Natural killer cell (primary cell): Measurements from ENCODE around the gene NTM. TPM values are rescaled to one million over a fixed set of nuclear protein-coding genes. Genes with fewer than 3 reads are reported as not detected.

Experiments
- ATAC-seq, 3 donors: fragments of 150-1000 bp in 2 of 3; fragments of 200-7000 bp in 1 of 3; cut with Tn5 transposase; 1 replicate in 1 of 3; 2 replicates in 2 of 3; pipeline ENCODE4 v1.10.0; 2021; ENCODE audit warnings: mild to moderate bottlenecking in 2 of 3, moderate library complexity in 2 of 3
- DNase-seq, 2 donors: peaks; one replicate each; pipeline versions ENCODE4 v3.0.0 to v3.0.0-alpha.2; 2013 to 2021; ENCODE audit warnings: mixed read lengths in 1 of 2
- H3K27ac ChIP-seq: one replicate; pipeline ENCODE4 v1.5.1; 2013; ENCODE audit warnings: mild to moderate bottlenecking, low read length
- H3K27me3 ChIP-seq: one replicate; pipeline ENCODE4 v1.6.1; 2013; ENCODE audit warnings: low read length; ENCODE audit not compliant: control insufficient read depth, insufficient read depth
- H3K36me3 ChIP-seq: one replicate; pipeline ENCODE4 v1.6.1; 2013; ENCODE audit warnings: low read length; ENCODE audit not compliant: control insufficient read depth, insufficient read depth
- H3K4me1 ChIP-seq: one replicate; pipeline ENCODE4 v1.6.1; 2013; ENCODE audit warnings: low read length; ENCODE audit not compliant: control insufficient read depth, insufficient read depth
- H3K4me3 ChIP-seq: one replicate; pipeline ENCODE4 v1.5.1; 2013; ENCODE audit warnings: low read length
- H3K9me3 ChIP-seq: one replicate; pipeline ENCODE4 v1.6.1; 2013; ENCODE audit warnings: low read length; ENCODE audit not compliant: control insufficient read depth, insufficient read depth
- H3K27ac Mint-ChIP-seq, 2 donors: one replicate each; pipeline ENCODE4 v1.8.0; 2022; ENCODE audit warnings: mild to moderate bottlenecking in 2 of 2, mixed read lengths in 2 of 2, moderate library complexity in 1 of 2
- H3K27me3 Mint-ChIP-seq, 2 donors: one replicate each; pipeline ENCODE4 v1.8.0; 2022; ENCODE audit warnings: low read depth in 2 of 2, mixed read lengths in 2 of 2
- H3K36me3 Mint-ChIP-seq: one replicate; pipeline ENCODE4 v1.8.0; 2022; ENCODE audit warnings: mixed read lengths
- H3K4me1 Mint-ChIP-seq, 2 donors: one replicate each; pipeline ENCODE4 v1.8.0; 2022; ENCODE audit warnings: mixed read lengths in 2 of 2
- H3K4me3 Mint-ChIP-seq: one replicate; pipeline ENCODE4 v1.8.0; 2022; ENCODE audit warnings: mild to moderate bottlenecking, moderate library complexity, mixed read lengths
- H3K9me3 Mint-ChIP-seq, 2 donors: one replicate each; pipeline ENCODE4 v1.8.0; 2022; ENCODE audit warnings: mixed read lengths in 2 of 2
- CTCF ChIP-seq: fragments of 200-600 bp; IDR thresholded peaks from one replicate; pipeline ENCODE4 v1.8.0; 2022; ENCODE audit warnings: antibody characterized with exemption
- WGBS: methylation state at CpG from one replicate; pipeline ENCODE4 v1.1.7; 2013; ENCODE audit warnings: missing lambda C conversion rate; ENCODE audit not compliant: insufficient coverage; 5-methylcytosine and 5-hydroxymethylcytosine counted together
- intact Hi-C: fragments of 100-400 bp; cut with micrococcal nuclease; formaldehyde crosslinking; loops from one replicate; pipeline ENCODE4 v1.14.2; 2022
- total RNA-seq, 4 donors: library from RNA; stranded (reverse); fragments of 120-200 nt in 1 of 4; gene quantifications; one replicate each; pipeline versions ENCODE4 v1.2.3 to v1.2.4, GENCODE V29; 2013 to 2022

Gene NTM
- total RNA-seq, 3 donors from 2014 or later (not counting 1 experiment from before 2014, with no cell fraction given), result not detected

- TF ChIP-seq CTCF, result no peak
- no peak overlapping the region for H3K4me3 ChIP-seq
- H3K27me3 ChIP-seq, result no peaks in the 10 kb centered on the region
- Mint-ChIP-seq H3K27me3 (peaks cover 11 to 14% of the 10 kb centered on the region in 2 donors), H3K4me1 (no peaks in the 10 kb centered on the region), H3K4me3 (no peak overlapping the region), H3K27ac (no peak overlapping the region), H3K9me3 (no peaks in the 10 kb centered on the region), H3K36me3 (no peaks in the 10 kb centered on the region)
- ATAC-seq, result no peak
- no peaks in the 10 kb centered on the region for H3K9me3 ChIP-seq
- no peak for DNase-seq
- no peaks in the 10 kb centered on the region for H3K36me3 ChIP-seq
- WGBS, result 37% methylated on average over 2 of the region's 2 CpGs
- intact Hi-C loops, result no loop called here
- no peak overlapping the region for H3K27ac ChIP-seq
- H3K4me1 ChIP-seq, result peaks cover 4% of the 10 kb centered on the region
Measured at GRCh38 chr11:131658952-131659351, 288.5 kb downstream of the NTM start.

GRCh38 chr11:131659931-131660330 is 289.5 kb downstream of the NTM start:
- H3K27me3 ChIP-seq, result no peaks in the 10 kb centered on the region
- H3K27ac ChIP-seq, result no peak overlapping the region
- TF ChIP-seq CTCF, result no peak
- ATAC-seq (no peak), DNase-seq (no peak)
- 81% methylated on average over 11 of the region's 11 CpGs for WGBS
- no peaks in the 10 kb centered on the region for H3K4me1 Mint-ChIP-seq
- H3K4me3 ChIP-seq, result no peak overlapping the region
- H3K27ac Mint-ChIP-seq, result no peak overlapping the region
- no peaks in the 10 kb centered on the region for H3K9me3 ChIP-seq
- no peaks in the 10 kb centered on the region for H3K36me3 Mint-ChIP-seq
- no peaks in the 10 kb centered on the region for H3K9me3 Mint-ChIP-seq
- intact Hi-C loops, result no loop called here
- H3K27me3 Mint-ChIP-seq, result peaks cover 11 to 14% of the 10 kb centered on the region in 2 donors
- no peaks in the 10 kb centered on the region for H3K36me3 ChIP-seq
- peaks cover 4% of the 10 kb centered on the region for H3K4me1 ChIP-seq
- no peak overlapping the region for H3K4me3 Mint-ChIP-seq

GRCh38 chr11:131661132-131661531 is 290.7 kb downstream of the NTM start:
- no peak for DNase-seq
- H3K9me3 ChIP-seq, result no peaks in the 10 kb centered on the region
- Mint-ChIP-seq H3K9me3 (no peaks in the 10 kb centered on the region), H3K27me3 (peaks cover 11 to 14% of the 10 kb centered on the region in 2 donors), H3K4me3 (no peak overlapping the region), H3K27ac (no peak overlapping the region), H3K4me1 (no peaks in the 10 kb centered on the region), H3K36me3 (no peaks in the 10 kb centered on the region)
- peaks cover 4% of the 10 kb centered on the region for H3K4me1 ChIP-seq
- no peaks in the 10 kb centered on the region for H3K27me3 ChIP-seq
- no peak overlapping the region for H3K4me3 ChIP-seq
- no peak overlapping the region for H3K27ac ChIP-seq
- intact Hi-C loops, result no loop called here
- WGBS, result 82% methylated on average over 3 of the region's 3 CpGs
- no peak for TF ChIP-seq CTCF
- ATAC-seq, result no peak
- no peaks in the 10 kb centered on the region for H3K36me3 ChIP-seq

GRCh38 chr11:131662317-131662972 is 292.0 kb downstream of the NTM start:
- Histone ChIP-seq H3K4me3 (no peak overlapping the region), H3K4me1 (peaks cover 4% of the 10 kb centered on the region), H3K9me3 (no peaks in the 10 kb centered on the region), H3K27ac (no peak overlapping the region), H3K27me3 (no peaks in the 10 kb centered on the region), H3K36me3 (no peaks in the 10 kb centered on the region)
- no peak for ATAC-seq
- TF ChIP-seq CTCF, result no peak
- intact Hi-C loops, result no loop called here
- no peak for DNase-seq
- Mint-ChIP-seq H3K4me3 (no peak overlapping the region), H3K27ac (no peak overlapping the region), H3K27me3 (peaks cover 11 to 14% of the 10 kb centered on the region in 2 donors), H3K9me3 (no peaks in the 10 kb centered on the region), H3K4me1 (no peaks in the 10 kb centered on the region), H3K36me3 (no peaks in the 10 kb centered on the region)
- WGBS, result 79% methylated on average over 11 of the region's 13 CpGs
